Mesenchymal stem cell (in vitro differentiated cells and primary cell): Measurements from ENCODE around the gene RALGPS2.
"Not testable (repeated sequence)": the region's sequence is repeated elsewhere in the genome, so short reads cannot be mapped to it uniquely, and the experiment has no call there.

Experiments used
- DNase-seq: peaks from one replicate; pipeline ENCODE4 v3.0.0-alpha.2; 2013
- H2AFZ ChIP-seq: one replicate; pipeline ENCODE4 v1.6.1; 2013; ENCODE audit warnings: low read depth, mild to moderate bottlenecking, control low read depth, inconsistent platforms, low read length, moderate library complexity
- H2AK5ac ChIP-seq: 2 replicates; pipeline ENCODE4 v1.6.1; 2013; ENCODE audit warnings: low read length, moderate library complexity, mild to moderate bottlenecking, inconsistent platforms; ENCODE audit not compliant: severe bottlenecking
- H2BK120ac ChIP-seq: one replicate; pipeline ENCODE4 v1.6.1; 2013; ENCODE audit warnings: low read depth, mild to moderate bottlenecking, inconsistent platforms, low read length, moderate library complexity
- H2BK12ac ChIP-seq, 2 experiments: one replicate each; pipeline ENCODE4 v1.6.1; 2013; ENCODE audit warnings: inconsistent platforms in 2 of 2, low read length in 2 of 2, mild to moderate bottlenecking in 2 of 2, moderate library complexity in 2 of 2, control low read depth in 1 of 2
- H2BK15ac ChIP-seq: one replicate; pipeline ENCODE4 v1.6.1; 2013; ENCODE audit warnings: mild to moderate bottlenecking, low read depth, inconsistent platforms; ENCODE audit not compliant: poor library complexity, severe bottlenecking
- H2BK5ac ChIP-seq: 2 replicates; pipeline ENCODE4 v1.6.1; 2013; ENCODE audit warnings: low read depth, mild to moderate bottlenecking, low read length, control low read depth, inconsistent platforms; ENCODE audit not compliant: poor library complexity, severe bottlenecking
- H3K14ac ChIP-seq, 2 experiments: one replicate each; pipeline ENCODE4 v1.6.1; 2013; ENCODE audit warnings: inconsistent platforms in 2 of 2, low read length in 2 of 2, control low read depth in 1 of 2, mild to moderate bottlenecking in 1 of 2, moderate library complexity in 1 of 2
- H3K18ac ChIP-seq, 2 experiments: one replicate each; pipeline ENCODE4 v1.6.1; 2013; ENCODE audit warnings: inconsistent platforms in 2 of 2, low read length in 2 of 2, control low read depth in 1 of 2, low read depth in 1 of 2, mild to moderate bottlenecking in 1 of 2
- H3K23ac ChIP-seq, 2 experiments: one replicate each; pipeline ENCODE4 v1.6.1; 2013; ENCODE audit warnings: inconsistent platforms in 2 of 2, low read length in 2 of 2, mild to moderate bottlenecking in 2 of 2, moderate library complexity in 2 of 2, control low read depth in 1 of 2
- H3K27ac ChIP-seq: 2 replicates; pipeline ENCODE4 v1.5.1; 2013; ENCODE audit warnings: mild to moderate bottlenecking, moderate library complexity, low read length, control low read depth, inconsistent platforms; ENCODE audit not compliant: poor library complexity, severe bottlenecking
- H3K27me3 ChIP-seq, 2 experiments: 2 replicates each; pipeline versions ENCODE4 v1.6.1 to v1.7.0; 2013; ENCODE audit warnings: low read length in 2 of 2, mild to moderate bottlenecking in 2 of 2, moderate library complexity in 2 of 2, control low read depth in 1 of 2, inconsistent platforms in 1 of 2; ENCODE audit not compliant: control insufficient read depth in 1 of 2, insufficient read depth in 1 of 2
- H3K36me3 ChIP-seq, 2 experiments: 2 replicates each; pipeline versions ENCODE4 v1.6.1 to v1.7.0; 2013; ENCODE audit warnings: low read length in 2 of 2, control low read depth in 1 of 2, inconsistent platforms in 1 of 2, low read depth in 1 of 2, mild to moderate bottlenecking in 1 of 2; ENCODE audit not compliant: insufficient read depth in 2 of 2, control insufficient read depth in 1 of 2
- H3K4ac ChIP-seq, 2 experiments: one replicate each; pipeline ENCODE4 v1.6.1; 2013; ENCODE audit warnings: inconsistent platforms in 2 of 2, low read length in 2 of 2, mild to moderate bottlenecking in 2 of 2, moderate library complexity in 2 of 2, control low read depth in 1 of 2, low read depth in 1 of 2
- H3K4me1 ChIP-seq: 2 replicates; pipeline ENCODE4 v1.6.1; 2013; ENCODE audit warnings: low read depth, low read length, control low read depth; ENCODE audit not compliant: control insufficient read depth, insufficient read depth
- H3K4me2 ChIP-seq: 2 replicates; pipeline ENCODE4 v1.6.1; 2013; ENCODE audit warnings: low read length, mild to moderate bottlenecking, inconsistent platforms; ENCODE audit not compliant: poor library complexity, severe bottlenecking
- H3K4me3 ChIP-seq, 2 experiments: 2 replicates each; pipeline versions ENCODE4 v1.5.1 to v1.7.0; 2013; ENCODE audit warnings: low read length in 2 of 2, mild to moderate bottlenecking in 2 of 2, control low read depth in 1 of 2, low read depth in 1 of 2; ENCODE audit not compliant: insufficient read depth in 1 of 2
- H3K79me1 ChIP-seq: replicated peaks from 2 replicates; pipeline ENCODE4 v1.6.1; 2013; ENCODE audit warnings: mild to moderate bottlenecking, control low read depth, low read length, inconsistent platforms; ENCODE audit not compliant: poor library complexity, severe bottlenecking
- H3K9ac ChIP-seq: 2 replicates; pipeline ENCODE4 v1.7.0; 2013; ENCODE audit warnings: mild to moderate bottlenecking, low read length, moderate library complexity
- H3K9me3 ChIP-seq: 2 replicates; pipeline ENCODE4 v1.7.0; 2013; ENCODE audit warnings: mild to moderate bottlenecking, low read length; ENCODE audit not compliant: control insufficient read depth
- H4K8ac ChIP-seq: one replicate; pipeline ENCODE4 v1.6.1; 2013; ENCODE audit warnings: inconsistent platforms, mild to moderate bottlenecking, low read length, moderate library complexity
- H4K91ac ChIP-seq: one replicate; pipeline ENCODE4 v1.6.1; 2013; ENCODE audit warnings: mild to moderate bottlenecking, low read length, inconsistent platforms
- WGBS: methylation state at CpG from one replicate; pipeline ENCODE4 v1.1.7; 2013; ENCODE audit warnings: mixed read lengths; 5-methylcytosine and 5-hydroxymethylcytosine counted together

Gene RALGPS2

GRCh38 chr1:178949866-178950265 lies 224.8 kb downstream of the RALGPS2 start:
- 81% methylated on average over 4 of the region's 4 CpGs for WGBS
- H3K9me3 ChIP-seq, H2BK15ac ChIP-seq, H3K4ac ChIP-seq, H3K4me3 ChIP-seq, H2BK120ac ChIP-seq, H3K4me1 ChIP-seq, H3K27ac ChIP-seq, H3K23ac ChIP-seq, H3K36me3 ChIP-seq, DNase-seq, H2BK5ac ChIP-seq, H3K27me3 ChIP-seq, H4K91ac ChIP-seq, H3K9ac ChIP-seq, H2BK12ac ChIP-seq, H4K8ac ChIP-seq, H3K79me1 ChIP-seq, H3K14ac ChIP-seq, H2AK5ac ChIP-seq, H3K18ac ChIP-seq, H3K4me2 ChIP-seq, H2AFZ ChIP-seq: not testable (repeated sequence)

DNA sequence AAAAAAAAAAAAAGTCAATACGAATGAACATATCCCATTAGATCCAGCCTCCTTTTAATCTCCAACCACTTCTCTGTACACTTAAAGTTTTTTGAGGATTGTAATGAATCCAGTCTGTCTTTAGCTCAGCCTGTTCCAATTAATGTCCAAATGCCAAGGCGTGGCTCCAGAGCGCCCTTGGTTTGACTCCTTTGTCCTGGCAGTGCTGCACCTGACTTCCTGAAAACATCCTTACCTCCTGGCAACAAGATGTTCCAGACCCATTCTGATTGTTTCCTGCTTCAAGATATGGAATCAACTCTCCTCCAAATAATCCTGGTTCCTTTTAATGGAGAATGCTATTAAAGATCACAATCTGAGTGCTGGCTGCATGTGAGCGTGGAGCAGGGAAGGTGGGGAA lies 226.6 kb downstream of the RALGPS2 start:
- Histone ChIP-seq H2BK12ac (no peak overlapping the region), H4K91ac (no peak overlapping the region), H3K4me3 (no peak overlapping the region), H4K8ac (no peak overlapping the region), H3K27ac (no peak overlapping the region), H3K14ac (no peak overlapping the region), H2BK15ac (no peak overlapping the region), H3K27me3 (peaks cover 0 to 5% of the 10 kb centered on the region in 2 experiments), H3K9me3 (no peaks in the 10 kb centered on the region), H3K9ac (no peak overlapping the region), H3K18ac (no peak overlapping the region), H2BK120ac (no peak overlapping the region), H3K4me2 (no peak overlapping the region), H3K23ac (no peak overlapping the region), H3K79me1 (no peaks in the 10 kb centered on the region), H2AK5ac (no peak overlapping the region), H2AFZ (no peak overlapping the region), H2BK5ac (no peak overlapping the region), H3K4me1 (peaks cover 3% of the 10 kb centered on the region), H3K4ac (no peak overlapping the region), H3K36me3 (no peaks in the 10 kb centered on the region)
- WGBS: 94% methylated on average over 2 of the region's 4 CpGs
- no peak for DNase-seq

DNA sequence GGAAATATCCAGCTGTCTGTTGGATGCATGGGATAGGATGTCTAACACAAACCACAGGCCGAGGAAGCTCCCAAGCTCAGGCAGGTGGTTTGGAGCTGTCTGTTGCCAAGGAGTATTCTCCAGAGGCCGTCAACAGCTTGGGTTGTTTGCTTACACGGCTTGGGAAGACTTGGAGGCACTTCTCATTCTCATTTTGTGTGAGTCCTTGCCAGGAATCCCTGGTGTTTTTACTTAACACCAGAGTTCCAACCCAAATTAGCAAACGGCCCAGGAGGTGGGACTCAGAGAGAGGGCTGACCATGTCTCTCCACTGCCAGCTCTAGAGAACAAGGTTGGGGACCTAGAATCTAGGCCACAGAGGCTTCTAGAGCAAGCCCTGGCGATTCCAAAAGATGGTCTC lies 228.0 kb downstream of the RALGPS2 start:
- H3K14ac ChIP-seq: peak overlapping the region in 1 of 2 experiments; percentile 28
- no peak overlapping the region for H2AFZ ChIP-seq
- peaks cover 0 to 9% of the 10 kb centered on the region in 2 experiments for H3K27me3 ChIP-seq
- H3K4me3 ChIP-seq: no peak overlapping the region
- no peak overlapping the region for H2BK15ac ChIP-seq
- H3K4me1 ChIP-seq: no peaks in the 10 kb centered on the region
- DNase-seq: no peak
- no peak overlapping the region for H3K18ac ChIP-seq
- no peak overlapping the region for H3K27ac ChIP-seq
- no peaks in the 10 kb centered on the region for H3K36me3 ChIP-seq
- no peak overlapping the region for H3K4me2 ChIP-seq
- no peaks in the 10 kb centered on the region for H3K79me1 ChIP-seq
- no peak overlapping the region for H2BK120ac ChIP-seq
- no peak overlapping the region for H3K9ac ChIP-seq
- WGBS: 77% methylated on average over 5 of the region's 5 CpGs
- H3K23ac ChIP-seq: no peak overlapping the region
- H4K8ac ChIP-seq: no peak overlapping the region
- no peak overlapping the region for H4K91ac ChIP-seq
- no peak overlapping the region for H2BK12ac ChIP-seq
- no peak overlapping the region for H3K4ac ChIP-seq
- no peaks in the 10 kb centered on the region for H3K9me3 ChIP-seq
- H2AK5ac ChIP-seq: no peak overlapping the region
- H2BK5ac ChIP-seq: no peak overlapping the region

GRCh38 chr1:178953538-178954324 lies 228.7 kb downstream of the RALGPS2 start:
- H4K91ac ChIP-seq: peak overlapping the region; percentile 73
- H2AFZ ChIP-seq: no peak overlapping the region
- H3K4me1 ChIP-seq: no peaks in the 10 kb centered on the region
- peaks cover 0 to 9% of the 10 kb centered on the region in 2 experiments for H3K27me3 ChIP-seq
- H2BK12ac ChIP-seq: peak overlapping the region; percentile 56 to 61
- H3K9me3 ChIP-seq: no peaks in the 10 kb centered on the region
- no peak overlapping the region for H3K4me2 ChIP-seq
- no peak for DNase-seq
- no peaks in the 10 kb centered on the region for H3K79me1 ChIP-seq
- no peak overlapping the region for H3K4me3 ChIP-seq
- no peak overlapping the region for H3K18ac ChIP-seq
- no peak overlapping the region for H2BK5ac ChIP-seq
- no peak overlapping the region for H3K4ac ChIP-seq
- no peak overlapping the region for H2BK15ac ChIP-seq
- no peak overlapping the region for H4K8ac ChIP-seq
- no peak overlapping the region for H3K27ac ChIP-seq
- no peak overlapping the region for H2BK120ac ChIP-seq
- WGBS: 84% methylated on average over 23 of the region's 23 CpGs
- no peak overlapping the region for H3K23ac ChIP-seq
- no peak overlapping the region for H2AK5ac ChIP-seq
- no peak overlapping the region for H3K9ac ChIP-seq
- H3K36me3 ChIP-seq: no peaks in the 10 kb centered on the region
- H3K14ac ChIP-seq: peak overlapping the region in 1 of 2 experiments; percentile 28
